Neural progenitor cell (in vitro differentiated cells): Measurements from ENCODE around the gene MORN1. TPM values are rescaled to one million over a fixed set of nuclear protein-coding genes. Genes with fewer than 3 reads are reported as not detected.
A peak's percentile ranks its signal among the peaks of the same experiment; 100 is the strongest.

Experiments
- DNase-seq: peaks from one replicate; pipeline ENCODE4 v3.0.0-alpha.2; 2016; ENCODE audit warnings: low spot score
- H2AFZ ChIP-seq: fragments of 200-600 bp; sonication (generic); replicated peaks from 2 replicates; pipeline ENCODE4 v1.6.1; 2016; ENCODE audit warnings: antibody characterized with exemption
- H3F3A ChIP-seq: fragments of 200-600 bp; sonication (generic); 2 replicates; pipeline ENCODE4 v1.6.1; 2016; ENCODE audit warnings: antibody characterized with exemption, low read depth
- H3K27ac ChIP-seq: fragments of 200-600 bp; sonication (generic); 2 replicates; pipeline ENCODE4 v1.5.1; 2016; ENCODE audit warnings: mild to moderate bottlenecking
- H3K27me3 ChIP-seq: fragments of 200-600 bp; sonication (generic); 2 replicates; pipeline ENCODE4 v1.6.1; 2016; ENCODE audit warnings: mild to moderate bottlenecking, moderate library complexity
- H3K36me3 ChIP-seq: fragments of 200-600 bp; sonication (generic); 2 replicates; pipeline ENCODE4 v1.5.1; 2016
- H3K4me1 ChIP-seq: fragments of 200-600 bp; sonication (generic); 2 replicates; pipeline ENCODE4 v1.6.1; 2016; ENCODE audit warnings: mixed run types
- H3K4me2 ChIP-seq: fragments of 200-600 bp; sonication (generic); 2 replicates; pipeline ENCODE4 v1.6.1; 2016
- H3K4me3 ChIP-seq: fragments of 200-600 bp; sonication (generic); 2 replicates; pipeline ENCODE4 v1.5.1; 2016
- H3K79me2 ChIP-seq: fragments of 200-600 bp; sonication (generic); 2 replicates; pipeline ENCODE4 v1.6.1; 2016; ENCODE audit warnings: low read depth
- H3K9ac ChIP-seq: fragments of 200-600 bp; sonication (generic); 2 replicates; pipeline ENCODE4 v1.6.1; 2016
- H3K9me3 ChIP-seq: fragments of 200-600 bp; sonication (generic); 2 replicates; pipeline ENCODE4 v1.5.1; 2016; ENCODE audit warnings: low read depth
- H4K20me1 ChIP-seq: fragments of 200-600 bp; sonication (generic); 2 replicates; pipeline ENCODE4 v1.6.1; 2016; ENCODE audit warnings: low read depth
- H3K27ac Mint-ChIP-seq: 3 replicates; pipeline ENCODE4 v1.8.0; 2021; ENCODE audit warnings: mixed read lengths
- H3K27me3 Mint-ChIP-seq: 2 replicates; pipeline ENCODE4 v1.8.0; 2022; ENCODE audit warnings: low read depth, mild to moderate bottlenecking, inconsistent platforms, moderate library complexity, mixed read lengths; ENCODE audit not compliant: insufficient read depth
- H3K36me3 Mint-ChIP-seq: 3 replicates; pipeline ENCODE4 v1.8.0; 2021; ENCODE audit warnings: mixed read lengths
- H3K4me1 Mint-ChIP-seq: 3 replicates; pipeline ENCODE4 v1.8.0; 2021; ENCODE audit warnings: mixed read lengths
- H3K4me3 Mint-ChIP-seq: 3 replicates; pipeline ENCODE4 v1.8.0; 2021; ENCODE audit warnings: mild to moderate bottlenecking, moderate library complexity, mixed read lengths
- H3K9me3 Mint-ChIP-seq: 3 replicates; pipeline ENCODE4 v1.8.0; 2020; ENCODE audit warnings: mixed read lengths
- CTCF ChIP-seq: fragments of 200-600 bp; sonication (generic); IDR thresholded peaks from 2 replicates; pipeline ENCODE4 v1.5.1; 2017; ENCODE audit warnings: antibody characterized with exemption, mild to moderate bottlenecking
- EZH2 ChIP-seq: fragments of 200-600 bp; sonication (generic); IDR thresholded peaks from 2 replicates; pipeline ENCODE4 v1.6.1; 2017; ENCODE audit warnings: antibody characterized with exemption, mild to moderate bottlenecking, moderate library complexity
- EZH2phosphoT487 ChIP-seq: fragments of 200-600 bp; sonication (generic); IDR thresholded peaks from 2 replicates; pipeline ENCODE4 v1.6.1; 2017; ENCODE audit warnings: antibody characterized with exemption
- total RNA-seq: library from RNA; depleted of rRNA; stranded (reverse); fragments of >200 nt; gene quantifications from 2 replicates; pipeline ENCODE4 v1.2.3, GENCODE V29; 2015; ENCODE audit warnings: low replicate concordance

The MORN1 gene
- total RNA-seq, 1 donor from 2014 or later: 7.0 TPM

GRCh38 chr1:2292725-2293450, 98.5 kb downstream of the MORN1 start:
- Histone ChIP-seq H3K27me3 (no peaks in the 10 kb centered on the region), H3K27ac (no peak overlapping the region), H3K79me2 (peaks cover 100% of the 10 kb centered on the region), H3F3A (peaks cover 5% of the 10 kb centered on the region), H4K20me1 (peaks cover 87% of the 10 kb centered on the region), H3K4me1 (peaks cover 24% of the 10 kb centered on the region), H3K9me3 (no peaks in the 10 kb centered on the region), H3K4me2 (no peak overlapping the region), H3K4me3 (no peak overlapping the region), H3K9ac (no peak overlapping the region), H3K36me3 (no peaks in the 10 kb centered on the region), H2AFZ (no peak overlapping the region)
- no peak for DNase-seq
- Mint-ChIP-seq H3K36me3 (peaks cover 13% of the 10 kb centered on the region), H3K27ac (no peak overlapping the region), H3K4me3 (no peak overlapping the region), H3K27me3 (peaks cover 6% of the 10 kb centered on the region), H3K9me3 (no peaks in the 10 kb centered on the region), H3K4me1 (peaks cover 45% of the 10 kb centered on the region)
- no peak for TF ChIP-seq EZH2phosphoT487
- TF ChIP-seq CTCF: no peak
- TF ChIP-seq EZH2: no peak

- H3K27me3 Mint-ChIP-seq: peaks cover 6% of the 10 kb centered on the region
Observed at GRCh38 chr1:2291577-2291976, 99.8 kb downstream of the MORN1 start.

GRCh38 chr1:2290595-2291510, 100.5 kb downstream of the MORN1 start:
- peak overlapping the region; percentile 32 for H3K9ac ChIP-seq
- H3K4me3 ChIP-seq: no peak overlapping the region
- TF ChIP-seq EZH2 (no peak), EZH2phosphoT487 (no peak), CTCF (no peak)
- H4K20me1 ChIP-seq: peaks cover 71% of the 10 kb centered on the region
- H3K27me3 ChIP-seq: no peaks in the 10 kb centered on the region
- peaks cover 5% of the 10 kb centered on the region for H3F3A ChIP-seq
- peak overlapping the region; percentile 16 for H3K4me2 ChIP-seq
- DNase-seq: no peak
- no peaks in the 10 kb centered on the region for H3K9me3 Mint-ChIP-seq
- H2AFZ ChIP-seq: no peak overlapping the region
- no peaks in the 10 kb centered on the region for H3K36me3 ChIP-seq
- H3K27ac Mint-ChIP-seq: peak overlapping the region; percentile 89
- peaks cover 24% of the 10 kb centered on the region for H3K4me1 ChIP-seq
- H3K4me1 Mint-ChIP-seq: peaks cover 42% of the 10 kb centered on the region
- H3K9me3 ChIP-seq: no peaks in the 10 kb centered on the region
- H3K36me3 Mint-ChIP-seq: peaks cover 10% of the 10 kb centered on the region
- H3K27me3 Mint-ChIP-seq: peaks cover 6% of the 10 kb centered on the region
- no peak overlapping the region for H3K4me3 Mint-ChIP-seq
- H3K79me2 ChIP-seq: peaks cover 99% of the 10 kb centered on the region
- H3K27ac ChIP-seq: peak overlapping the region; percentile 49

More at GRCh38 chr1:2291577-2291976, 99.8 kb downstream of the MORN1 start:
- H3K4me3 ChIP-seq: no peak overlapping the region
- H3K9me3 ChIP-seq: no peaks in the 10 kb centered on the region
- Mint-ChIP-seq H3K4me1 (peaks cover 46% of the 10 kb centered on the region), H3K4me3 (no peak overlapping the region), H3K36me3 (peaks cover 14% of the 10 kb centered on the region), H3K27ac (no peak overlapping the region), H3K9me3 (no peaks in the 10 kb centered on the region)
- H3K4me1 ChIP-seq: peaks cover 24% of the 10 kb centered on the region
- H3K4me2 ChIP-seq: no peak overlapping the region
- H3K79me2 ChIP-seq: peaks cover 99% of the 10 kb centered on the region
- peaks cover 78% of the 10 kb centered on the region for H4K20me1 ChIP-seq
- no peak for DNase-seq
- H3F3A ChIP-seq: peaks cover 5% of the 10 kb centered on the region
- no peaks in the 10 kb centered on the region for H3K27me3 ChIP-seq
- H3K36me3 ChIP-seq: no peaks in the 10 kb centered on the region
- no peak overlapping the region for H3K27ac ChIP-seq
- no peak overlapping the region for H3K9ac ChIP-seq
- H2AFZ ChIP-seq: no peak overlapping the region
- TF ChIP-seq EZH2phosphoT487 (no peak), EZH2 (no peak), CTCF (no peak)
